ENCODE measurements around the gene NEK4.

DNA sequence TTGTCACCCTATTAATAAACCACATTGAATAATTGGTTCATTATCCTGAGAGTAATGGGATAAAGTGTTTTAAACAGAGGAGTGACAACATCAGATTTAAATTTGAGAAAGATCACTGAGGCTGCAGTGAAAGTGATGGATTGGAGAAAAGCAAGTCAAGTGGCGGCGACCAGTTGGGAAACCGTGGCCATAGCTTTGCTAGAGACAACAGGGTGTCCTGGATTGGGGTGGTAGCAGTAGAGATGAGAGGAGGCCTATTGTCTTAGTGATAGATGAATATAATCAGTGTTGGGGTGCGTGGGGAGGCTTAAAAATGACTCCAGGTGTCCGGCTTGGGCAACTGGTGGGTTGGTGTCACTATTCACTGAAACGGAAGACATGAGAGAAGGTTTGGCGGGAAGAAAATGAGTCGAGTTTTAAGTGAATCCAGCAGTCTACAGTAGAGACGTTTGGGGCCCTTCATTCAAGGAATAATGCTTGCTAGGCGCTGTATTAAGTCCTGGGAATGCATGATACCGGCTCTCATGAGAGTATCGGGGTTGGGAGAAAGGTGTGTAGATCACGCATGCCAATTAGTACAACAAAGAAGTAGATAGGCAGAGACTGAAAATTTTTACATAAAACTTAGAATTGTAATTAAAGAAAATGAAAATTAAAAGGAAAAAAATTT, 819 bp downstream of the NEK4 start:
- TF ChIP-seq CTCF (IDR thresholded peaks at IDR 0.05) (no peak), POLR2A (IDR thresholded peaks at IDR 0.05) (no peak)
